ENCODE measurements around the gene TBC1D22A.

Gene TBC1D22A

GRCh38 chr22:46841522-46841921 is 79.1 kb downstream of the TBC1D22A start:
- DNase-seq: no peak

GRCh38 chr22:46842606-46843005 is 80.2 kb downstream of the TBC1D22A start:
- DNase-seq: no peak

DNA sequence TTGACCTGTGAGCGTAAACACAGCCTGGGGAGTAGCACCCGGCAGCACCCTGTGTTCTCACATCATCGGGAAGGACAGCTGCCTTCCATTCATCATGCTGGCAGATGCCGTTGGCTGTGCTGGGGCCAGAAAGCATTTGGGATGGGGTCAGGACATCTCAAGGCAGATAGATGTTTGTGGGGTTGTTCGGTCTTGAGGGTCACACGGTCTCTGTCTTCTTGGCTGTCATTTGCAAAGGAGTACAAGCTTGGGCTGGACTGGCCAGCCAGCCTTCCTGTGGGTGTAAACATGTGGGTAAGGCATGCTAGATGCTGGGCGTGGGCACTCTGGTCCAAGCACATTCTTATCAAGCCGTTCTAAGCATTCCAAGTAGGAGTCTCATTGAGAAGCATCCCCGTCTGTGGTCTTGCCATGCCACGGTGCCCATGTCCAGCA is 81.4 kb downstream of the TBC1D22A start:
- no peak for DNase-seq

DNA sequence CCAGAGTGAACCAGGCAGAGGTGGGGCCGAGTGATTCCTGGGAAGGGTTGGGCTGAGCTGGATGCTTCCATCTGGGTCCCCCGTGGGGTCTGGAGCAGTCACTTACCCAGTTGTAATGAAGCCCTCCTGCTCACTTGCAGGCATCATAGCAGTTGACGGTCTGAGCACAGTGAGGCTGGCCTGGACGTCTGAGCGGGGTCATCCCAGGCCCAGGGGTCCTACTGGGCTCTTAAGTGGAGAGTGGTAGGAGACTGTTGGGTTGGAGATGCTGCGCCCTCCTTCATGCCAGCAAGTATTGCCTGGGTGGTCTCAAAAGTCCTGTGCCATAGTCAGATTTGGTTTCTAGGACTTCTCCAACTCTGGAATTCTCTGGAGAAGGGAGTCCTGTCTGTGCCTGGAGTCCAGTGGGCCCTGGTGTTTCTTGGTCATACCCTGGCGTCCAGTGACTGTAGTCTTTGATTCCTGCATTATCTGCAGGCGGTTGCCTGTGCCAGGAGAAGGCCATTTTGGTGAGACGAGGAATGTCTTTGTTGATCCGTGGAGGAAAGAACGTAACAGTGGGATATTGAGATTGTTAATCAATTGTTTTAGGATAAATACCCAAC is 82.3 kb downstream of the TBC1D22A start:
- DNase-seq: no peak

GRCh38 chr22:46845296-46846149 is 83.1 kb downstream of the TBC1D22A start:
- DNase-seq: no peak

GRCh38 chr22:46846150-46846831 is 83.8 kb downstream of the TBC1D22A start:
- DNase-seq: no peak

GRCh38 chr22:46846832-46847355 is 84.4 kb downstream of the TBC1D22A start:
- DNase-seq: no peak

GRCh38 chr22:46848197-46848596 is 85.7 kb downstream of the TBC1D22A start:
- no peak for DNase-seq

GRCh38 chr22:46849101-46849500 is 86.7 kb downstream of the TBC1D22A start:
- DNase-seq: no peak

DNA sequence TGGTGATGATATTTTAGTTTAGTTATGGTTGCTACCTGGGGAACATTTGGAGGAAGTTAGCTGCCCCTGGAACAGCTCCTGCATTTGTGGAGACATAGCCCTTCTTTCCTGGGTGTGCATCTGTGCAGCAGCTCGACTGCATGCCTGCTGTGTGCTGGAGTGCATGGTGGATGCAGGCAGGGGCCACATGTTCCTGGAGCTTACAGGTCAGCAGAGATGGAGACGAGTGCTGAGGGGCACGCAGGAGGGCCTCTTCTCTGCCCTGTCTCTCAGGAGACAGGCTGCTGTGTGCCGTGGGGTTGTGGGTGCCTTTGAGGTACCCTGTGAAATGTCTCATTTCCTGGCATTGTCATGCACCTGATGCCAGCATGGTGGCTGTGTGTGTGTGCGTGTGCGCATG is 87.5 kb downstream of the TBC1D22A start:
- DNase-seq: no peak

DNA sequence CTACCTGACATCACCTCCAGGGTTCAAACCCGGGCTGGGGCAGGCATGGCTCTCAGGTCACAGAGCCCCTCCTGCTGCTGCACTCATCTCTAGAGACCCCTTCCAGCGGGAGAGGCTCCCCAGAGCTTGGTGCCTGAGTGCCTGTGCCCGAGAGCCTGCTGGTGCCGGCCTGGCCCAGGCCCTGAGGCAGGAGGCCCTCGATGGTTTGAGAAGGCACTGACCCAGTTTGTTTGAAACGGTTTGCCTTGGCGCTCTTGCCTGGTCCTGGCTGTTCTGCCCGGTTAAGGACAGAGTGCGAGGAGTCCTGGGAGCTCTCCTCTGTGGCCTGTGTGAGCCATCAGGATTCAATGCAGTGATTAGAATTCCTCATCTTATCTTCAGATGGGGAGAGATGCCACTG is 88.9 kb downstream of the TBC1D22A start:
- no peak for DNase-seq

DNA sequence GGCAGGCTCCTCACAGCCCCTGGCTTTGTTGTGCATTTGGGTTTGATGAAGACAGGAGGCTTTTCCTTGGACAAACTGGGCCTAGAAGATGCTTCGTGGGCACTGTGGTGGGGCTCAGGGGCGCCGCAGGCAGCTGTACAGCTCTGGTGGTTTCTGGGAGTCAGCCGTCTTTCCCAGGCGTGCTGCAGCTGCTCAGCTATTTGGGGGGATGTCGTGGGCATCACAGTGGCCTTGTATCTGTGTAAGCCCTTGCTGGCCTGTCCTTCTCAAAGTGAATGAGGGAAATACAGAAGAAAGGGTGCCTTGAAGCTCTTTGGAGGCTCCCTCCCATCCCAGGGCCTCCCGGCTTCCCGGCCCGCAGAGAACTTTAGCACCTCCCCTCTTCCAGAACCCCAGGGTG is 89.5 kb downstream of the TBC1D22A start:
- DNase-seq: no peak

GRCh38 chr22:46852771-46853170 is 90.3 kb downstream of the TBC1D22A start:
- no peak for DNase-seq

GRCh38 chr22:46853191-46853590 is 90.7 kb downstream of the TBC1D22A start:
- no peak for DNase-seq

GRCh38 chr22:46854125-46854870 is 91.8 kb downstream of the TBC1D22A start:
- DNase-seq: no peak

DNA sequence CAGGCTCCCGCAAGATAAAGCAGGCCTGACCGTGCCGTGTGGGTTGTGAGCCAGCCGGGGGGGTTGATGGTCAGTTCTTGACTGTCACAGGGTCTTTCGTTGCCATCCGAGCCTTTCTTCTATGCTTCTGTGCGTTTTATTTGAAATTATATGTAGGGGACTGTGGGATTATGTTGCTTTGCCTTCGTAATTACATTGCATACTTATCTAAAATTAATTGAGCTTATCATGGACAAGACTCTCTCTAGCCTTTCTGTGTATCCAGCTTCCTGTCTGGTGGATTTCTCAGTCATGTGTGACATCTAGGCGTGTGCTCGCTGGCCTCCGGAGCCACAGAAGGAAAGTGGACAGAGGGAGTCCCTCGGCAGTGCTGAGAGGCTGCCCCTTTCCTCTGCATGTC is 93.2 kb downstream of the TBC1D22A start:
- DNase-seq: no peak

DNA sequence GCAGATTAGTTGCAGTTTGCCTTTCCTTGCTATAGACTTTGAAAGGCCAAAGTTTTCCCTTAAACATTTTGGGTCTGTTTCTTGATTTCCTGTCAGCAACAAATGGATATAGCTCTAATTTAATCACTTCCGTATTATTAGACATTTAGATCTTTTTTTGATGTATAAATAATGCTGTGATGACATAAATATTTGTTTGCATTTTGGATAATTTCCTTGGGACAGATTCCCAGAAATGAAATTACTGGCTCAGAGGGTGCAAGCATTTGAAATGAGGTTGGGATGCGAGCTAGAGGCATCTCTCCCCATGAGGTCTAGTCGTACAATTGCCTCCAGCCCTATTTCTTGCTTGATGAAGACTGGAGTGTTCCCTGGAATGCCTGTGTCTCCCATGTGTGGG is 94.2 kb downstream of the TBC1D22A start:
- DNase-seq: no peak

DNA sequence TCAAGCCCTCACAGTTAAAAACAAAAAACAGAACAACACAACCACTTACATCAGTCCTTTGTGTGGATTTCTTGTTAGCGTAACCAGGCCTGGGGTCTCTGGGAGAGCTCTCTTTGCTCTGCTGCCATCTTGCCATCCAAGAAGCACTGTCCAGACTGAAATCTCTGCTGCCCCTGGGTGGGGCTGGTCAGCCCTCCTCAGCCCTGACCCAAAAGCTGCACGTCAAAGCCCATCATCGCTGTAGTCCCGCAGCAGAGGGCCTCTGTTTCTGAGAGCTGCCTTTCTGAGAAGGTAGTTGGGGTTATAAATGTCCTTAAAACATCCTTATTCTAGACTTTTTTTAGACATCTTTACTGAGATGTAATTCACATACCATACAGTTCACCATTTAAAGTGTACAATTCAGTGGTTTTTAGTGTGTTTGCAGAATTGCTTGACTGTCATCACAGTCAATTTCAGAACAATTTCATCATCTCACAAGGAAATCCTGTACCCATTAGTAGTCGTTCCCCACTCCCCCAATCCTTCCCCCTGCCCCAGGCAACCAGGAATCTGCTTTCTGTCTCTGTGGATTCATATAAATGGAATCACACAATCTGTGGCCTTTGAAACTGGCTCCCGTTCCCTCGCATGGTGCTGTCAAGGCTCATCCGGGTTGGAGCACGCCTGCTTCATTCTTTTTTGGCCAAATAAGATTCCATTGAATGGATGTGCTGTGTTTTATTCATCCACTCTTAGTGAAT is 94.9 kb downstream of the TBC1D22A start:
- no peak for DNase-seq

DNA sequence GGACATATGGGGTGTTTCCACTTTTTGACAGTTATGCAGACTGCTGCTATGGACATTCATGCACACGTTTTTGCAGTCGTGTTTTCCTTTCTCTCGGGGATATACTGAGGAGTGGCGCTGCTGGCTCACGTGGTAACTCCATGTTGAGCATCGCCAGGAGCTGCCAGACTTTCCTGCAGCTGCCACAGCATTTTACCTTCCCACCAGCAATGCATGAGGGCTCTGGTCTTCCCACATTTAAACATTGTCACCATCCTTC is 95.4 kb downstream of the TBC1D22A start:
- no peak for DNase-seq

DNA sequence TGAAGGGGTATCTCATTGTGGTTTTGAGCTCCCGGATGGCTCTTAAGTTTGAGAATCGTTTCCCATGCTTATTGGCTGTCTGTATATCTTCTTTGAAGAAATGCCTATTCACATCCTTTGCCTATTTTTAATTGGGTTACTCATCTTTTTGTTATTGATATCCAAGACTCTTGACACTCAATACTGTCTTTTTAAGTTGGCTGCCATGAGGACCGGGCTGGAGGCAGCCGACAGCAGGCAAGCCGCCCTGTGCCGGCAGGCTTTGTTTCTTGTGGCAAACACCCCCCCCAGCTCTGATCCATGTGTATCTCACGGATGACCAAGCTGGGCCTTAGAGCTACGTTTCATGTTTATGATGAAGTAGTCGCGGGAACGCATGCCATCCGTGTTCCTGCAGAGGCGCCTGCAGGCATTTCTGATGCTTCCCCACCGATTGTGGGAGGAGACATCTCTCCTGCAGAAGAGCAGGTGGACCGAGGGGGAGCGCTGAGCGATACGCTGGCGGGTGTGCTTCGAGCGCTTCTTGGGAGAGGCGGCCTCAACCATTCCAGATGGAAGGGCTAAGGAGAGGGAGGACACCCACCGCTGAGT is 95.8 kb downstream of the TBC1D22A start:
- DNase-seq: no peak

- no peak for DNase-seq
These were observed 98.1 kb downstream of the TBC1D22A start for GRCh38 chr22:46860562-46860961.
